GM21515 (cell line): ENCODE measurements around the gene FUT3.

ENCODE experiments used
- ATAC-seq: cut with Tn5 transposase; IDR thresholded peaks from one replicate; pipeline ENCODE4 v1.9.1; 2021; ENCODE audit not compliant: unreplicated experiment

Gene FUT3

GRCh38 chr19:5803752-5804515, 47.3 kb downstream of the FUT3 start:
- ATAC-seq = peak; percentile 72

DNA sequence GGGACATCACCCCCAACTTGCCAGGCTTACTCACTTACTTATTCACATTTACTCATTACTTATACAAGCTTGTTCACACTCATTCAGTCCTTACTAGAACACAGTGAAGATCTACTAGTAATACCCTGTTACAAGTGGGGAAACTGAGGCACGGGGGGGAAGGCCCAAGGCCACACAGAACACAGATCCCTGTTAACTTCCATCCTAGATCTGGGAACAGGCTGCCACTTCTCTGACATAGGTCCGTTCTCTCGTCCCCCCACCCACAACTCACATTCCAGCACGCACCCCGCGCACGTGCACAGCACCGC, 47.9 kb downstream of the FUT3 start:
- no peak for ATAC-seq

- no peak for ATAC-seq
These were observed 49.2 kb downstream of the FUT3 start for GRCh38 chr19:5801796-5802619.

DNA sequence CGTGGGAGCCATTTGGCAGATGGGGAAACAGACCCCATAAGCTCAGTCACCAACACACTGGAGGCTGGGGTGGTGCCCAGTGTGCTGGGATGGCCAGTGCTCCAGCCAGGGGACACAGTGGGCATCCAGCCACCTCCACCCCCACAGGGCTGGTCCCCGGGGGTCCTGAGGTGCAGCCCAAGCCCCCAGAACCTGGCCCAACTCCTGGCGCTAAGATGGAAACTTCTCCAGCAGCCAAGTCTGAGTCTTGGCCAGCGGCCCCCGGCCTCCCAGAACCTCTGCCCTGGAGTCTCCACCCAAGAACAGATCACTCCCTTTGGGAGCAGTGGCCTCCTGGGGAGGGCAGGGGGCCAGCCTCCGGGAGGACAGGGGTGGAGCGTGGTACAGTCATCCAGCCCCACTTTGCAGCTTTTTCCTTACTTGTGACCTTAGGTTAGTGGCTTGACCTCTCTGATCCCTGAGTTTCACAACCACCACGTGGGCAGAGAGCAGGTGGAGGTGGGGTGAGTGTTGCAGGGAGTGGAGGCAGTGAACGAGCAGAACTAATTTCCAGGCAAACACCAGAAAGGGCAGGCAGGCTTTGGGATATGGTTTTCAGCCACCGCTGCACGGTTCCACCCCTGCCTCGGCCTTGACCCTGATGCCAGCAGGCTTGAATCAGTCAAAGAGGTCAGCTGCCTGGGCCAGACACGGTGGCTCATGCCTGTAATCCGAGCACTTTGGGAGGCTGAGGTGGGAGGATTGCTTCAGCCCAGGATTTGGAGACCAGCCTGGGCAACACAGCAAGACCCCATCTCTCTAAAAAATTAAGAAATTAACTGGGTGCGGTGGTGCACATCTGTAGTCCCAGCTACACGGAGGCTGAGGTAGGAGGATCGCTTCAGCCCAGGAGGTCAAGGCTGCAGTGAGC, 50.6 kb downstream of the FUT3 start:
- ATAC-seq = no peak

DNA sequence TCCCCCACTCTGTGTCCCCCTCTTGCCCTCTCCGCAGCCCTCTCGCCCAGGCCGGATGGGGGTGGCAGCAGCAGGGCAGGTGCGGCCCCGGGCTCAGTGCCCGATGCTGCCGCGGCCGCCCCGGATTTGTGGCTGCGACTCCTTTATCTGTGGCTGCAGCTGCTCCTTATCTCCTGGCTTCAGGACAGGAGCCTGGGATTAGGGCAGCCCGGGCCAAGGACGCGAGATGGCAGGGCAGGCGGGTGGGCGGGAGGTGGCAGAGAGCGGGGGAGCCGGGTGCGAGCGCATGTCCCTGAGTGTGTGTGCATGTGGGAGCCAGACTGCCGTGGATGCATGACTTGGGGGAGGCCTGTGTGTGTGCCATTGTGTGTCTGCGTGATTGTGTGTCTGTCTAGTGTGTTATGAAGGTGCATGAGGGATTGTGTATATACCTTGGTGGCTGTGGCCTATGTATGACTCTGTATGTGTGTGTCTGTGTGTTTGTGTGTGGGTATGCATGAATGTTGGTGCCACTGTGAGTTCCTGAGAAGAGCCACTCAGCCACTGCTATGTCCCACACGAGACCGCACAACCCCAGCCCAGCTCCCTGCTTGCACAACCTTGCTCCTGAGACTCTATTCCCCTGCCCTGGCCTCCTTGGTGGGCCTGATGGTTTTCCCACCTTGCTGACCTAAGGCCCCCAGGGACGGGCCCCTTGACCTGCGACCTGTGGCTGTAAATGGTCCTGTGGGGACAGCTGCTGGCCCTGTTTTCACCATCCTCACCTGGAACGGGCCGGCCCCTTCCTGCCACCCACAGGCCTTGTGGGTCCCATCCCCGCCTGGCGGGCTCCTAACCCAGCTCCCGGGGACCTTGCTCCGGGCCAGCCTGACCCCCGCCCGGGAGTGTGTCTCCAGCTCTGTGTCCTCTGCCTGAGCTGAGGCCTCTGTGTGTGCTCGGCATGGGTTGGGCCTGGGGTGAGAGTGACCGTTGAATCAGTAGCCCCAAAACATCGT, 51.7 kb downstream of the FUT3 start:
- ATAC-seq = no peak

- no peak for ATAC-seq
These were observed 53.0 kb downstream of the FUT3 start for GRCh38 chr19:5798244-5798643.

GRCh38 chr19:5795382-5795919, 55.8 kb downstream of the FUT3 start:
- no peak for ATAC-seq

- no peak for ATAC-seq
These were observed 58.1 kb downstream of the FUT3 start for GRCh38 chr19:5793188-5793587.
